ENCODE results near the gene UNC13D. TPM values are rescaled to one million over a fixed set of nuclear protein-coding genes. Genes with fewer than 3 reads are reported as not detected.
A peak's percentile ranks its signal among the peaks of the same experiment; 100 is the strongest.

The UNC13D gene
- total RNA-seq, 1 experiment from 2014 or later: 3.5 TPM

GRCh38 chr17:75828741-75829140 lies 15.5 kb downstream of the UNC13D start:
- H3K9me3 Mint-ChIP-seq (ENCODE audit: unreplicated experiment): no peaks in the 10 kb centered on the region
- H3K4me1 Mint-ChIP-seq (ENCODE audit: insufficient read depth, unreplicated experiment): peaks cover 7% of the 10 kb centered on the region
- H3K4me3 Mint-ChIP-seq (ENCODE audit: unreplicated experiment): no peak overlapping the region
- no peak overlapping the region for H3K27ac Mint-ChIP-seq (ENCODE audit: low read depth, unreplicated experiment)
- CTCF ChIA-PET: interaction anchor here (0.5 to 0.7 kb wide), 3 partner anchors 66 to 75 kb away, joined by 3 read pairs; partner anchors contain the start of gene TRIM65
- no peaks in the 10 kb centered on the region for H3K27me3 Mint-ChIP-seq (ENCODE audit: insufficient read depth, unreplicated experiment)
- intact Hi-C loops (cut with micrococcal nuclease): no loop called here
- no peaks in the 10 kb centered on the region for H3K36me3 Mint-ChIP-seq (ENCODE audit: insufficient read depth, unreplicated experiment)
- no peak for DNase-seq (ENCODE audit: unreplicated experiment)
- TF ChIP-seq, protein P1, sequence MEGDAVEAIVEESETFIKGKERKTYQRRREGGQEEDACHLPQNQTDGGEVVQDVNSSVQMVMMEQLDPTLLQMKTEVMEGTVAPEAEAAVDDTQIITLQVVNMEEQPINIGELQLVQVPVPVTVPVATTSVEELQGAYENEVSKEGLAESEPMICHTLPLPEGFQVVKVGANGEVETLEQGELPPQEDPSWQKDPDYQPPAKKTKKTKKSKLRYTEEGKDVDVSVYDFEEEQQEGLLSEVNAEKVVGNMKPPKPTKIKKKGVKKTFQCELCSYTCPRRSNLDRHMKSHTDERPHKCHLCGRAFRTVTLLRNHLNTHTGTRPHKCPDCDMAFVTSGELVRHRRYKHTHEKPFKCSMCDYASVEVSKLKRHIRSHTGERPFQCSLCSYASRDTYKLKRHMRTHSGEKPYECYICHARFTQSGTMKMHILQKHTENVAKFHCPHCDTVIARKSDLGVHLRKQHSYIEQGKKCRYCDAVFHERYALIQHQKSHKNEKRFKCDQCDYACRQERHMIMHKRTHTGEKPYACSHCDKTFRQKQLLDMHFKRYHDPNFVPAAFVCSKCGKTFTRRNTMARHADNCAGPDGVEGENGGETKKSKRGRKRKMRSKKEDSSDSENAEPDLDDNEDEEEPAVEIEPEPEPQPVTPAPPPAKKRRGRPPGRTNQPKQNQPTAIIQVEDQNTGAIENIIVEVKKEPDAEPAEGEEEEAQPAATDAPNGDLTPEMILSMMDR (IDR thresholded peaks at IDR 0.05; ENCODE audit: unreplicated experiment): no peak
- BruUV-seq (replicated peaks): no TSS peak
- POLR2A ChIA-PET: interaction anchor here (1.5 kb wide), 1 partner anchor 45 kb away, joined by 3 read pairs; no protein-coding TSS in a partner anchor

DNA sequence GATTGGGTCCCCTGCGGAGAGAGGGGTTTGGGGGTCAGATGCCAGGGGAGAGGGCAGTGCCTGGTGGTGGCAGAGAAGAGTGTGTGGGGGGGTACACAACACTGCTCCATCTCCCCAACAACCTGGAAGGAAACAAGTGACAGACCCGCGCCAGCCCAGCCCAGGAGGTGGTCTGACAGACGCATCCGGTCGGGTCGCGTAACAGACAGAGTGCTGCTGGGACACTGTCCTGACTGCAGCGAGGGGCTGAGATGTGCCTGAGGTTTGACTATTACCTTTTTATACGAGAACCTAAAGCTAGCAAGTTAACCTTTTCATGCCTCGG lies 16.2 kb downstream of the UNC13D start:
- TF ChIP-seq, protein P1 (IDR thresholded peaks at IDR 0.05; ENCODE audit: unreplicated experiment): no peak
- no peaks in the 10 kb centered on the region for H3K36me3 Mint-ChIP-seq (ENCODE audit: insufficient read depth, unreplicated experiment)
- H3K4me1 Mint-ChIP-seq (ENCODE audit: insufficient read depth, unreplicated experiment): peaks cover 7% of the 10 kb centered on the region
- H3K4me3 Mint-ChIP-seq (ENCODE audit: unreplicated experiment): no peak overlapping the region
- no peak overlapping the region for H3K27ac Mint-ChIP-seq (ENCODE audit: low read depth, unreplicated experiment)
- ChIA-PET POLR2A (no interaction called here), CTCF (interaction anchor here (0.5 to 0.7 kb wide), 4 partner anchors 30 to 75 kb away, joined by 3 to 4 read pairs (median 3); partner anchors contain the start of gene TRIM65)
- intact Hi-C loops (cut with micrococcal nuclease): no loop called here
- BruUV-seq (replicated peaks): no TSS peak
- H3K27me3 Mint-ChIP-seq (ENCODE audit: insufficient read depth, unreplicated experiment): no peaks in the 10 kb centered on the region
- no peak for DNase-seq (ENCODE audit: unreplicated experiment)
- H3K9me3 Mint-ChIP-seq (ENCODE audit: unreplicated experiment): no peaks in the 10 kb centered on the region

- CTCF ChIA-PET: interaction anchor here (0.6 to 0.9 kb wide), 4 partner anchors 31 to 52 kb away, joined by 3 to 4 read pairs (median 3); no protein-coding TSS in a partner anchor
- H3K27ac Mint-ChIP-seq (ENCODE audit: low read depth, unreplicated experiment): no peak overlapping the region
- H3K36me3 Mint-ChIP-seq (ENCODE audit: insufficient read depth, unreplicated experiment): no peaks in the 10 kb centered on the region
- no peaks in the 10 kb centered on the region for H3K9me3 Mint-ChIP-seq (ENCODE audit: unreplicated experiment)
- TF ChIP-seq, protein P1 (IDR thresholded peaks at IDR 0.05; ENCODE audit: unreplicated experiment): peak; percentile 51
- H3K4me3 Mint-ChIP-seq (ENCODE audit: unreplicated experiment): no peak overlapping the region
- POLR2A ChIA-PET: interaction anchor here (0.6 to 1.3 kb wide), 2 partner anchors 9 to 12 kb away, joined by 3 to 6 read pairs; no protein-coding TSS in a partner anchor
- peak; percentile 37 for DNase-seq (ENCODE audit: unreplicated experiment)
- H3K4me1 Mint-ChIP-seq (ENCODE audit: insufficient read depth, unreplicated experiment): peaks cover 6% of the 10 kb centered on the region
- intact Hi-C loops (cut with micrococcal nuclease): no loop called here
- H3K27me3 Mint-ChIP-seq (ENCODE audit: insufficient read depth, unreplicated experiment): no peaks in the 10 kb centered on the region
- BruUV-seq (replicated peaks): no TSS peak
Observed at GRCh38 chr17:75827308-75828075, 16.7 kb downstream of the UNC13D start.

GRCh38 chr17:75826561-75827307 lies 17.5 kb downstream of the UNC13D start:
- Mint-ChIP-seq H3K4me3 (ENCODE audit: unreplicated experiment) (no peak overlapping the region), H3K27ac (ENCODE audit: low read depth, unreplicated experiment) (no peak overlapping the region), H3K27me3 (ENCODE audit: insufficient read depth, unreplicated experiment) (no peaks in the 10 kb centered on the region), H3K36me3 (ENCODE audit: insufficient read depth, unreplicated experiment) (no peaks in the 10 kb centered on the region), H3K9me3 (ENCODE audit: unreplicated experiment) (no peaks in the 10 kb centered on the region), H3K4me1 (ENCODE audit: insufficient read depth, unreplicated experiment) (no peaks in the 10 kb centered on the region)
- intact Hi-C loops (cut with micrococcal nuclease): no loop called here
- TF ChIP-seq, protein P1 (IDR thresholded peaks at IDR 0.05; ENCODE audit: unreplicated experiment): no peak
- DNase-seq (ENCODE audit: unreplicated experiment): no peak
- POLR2A ChIA-PET: interaction anchor here (0.6 to 1.7 kb wide), 4 partner anchors 9 to 47 kb away, joined by 3 to 8 read pairs (median 6); a partner anchor contains a TSS
- CTCF ChIA-PET: interaction anchor here (0.6 to 0.9 kb wide), 3 partner anchors 31 to 52 kb away, joined by 3 read pairs; no protein-coding TSS in a partner anchor
- no TSS peak for BruUV-seq (replicated peaks)
